Activated T-cell treated with anti-CD3 and anti-CD28 coated beads for 48 hours (primary cell): Measurements from ENCODE around the gene GPS1.

ENCODE experiments used
- DNase-seq: peaks from one replicate; pipeline ENCODE4 v3.0.0-alpha.2; 2020; ENCODE audit warnings: low read depth

Gene GPS1

DNA sequence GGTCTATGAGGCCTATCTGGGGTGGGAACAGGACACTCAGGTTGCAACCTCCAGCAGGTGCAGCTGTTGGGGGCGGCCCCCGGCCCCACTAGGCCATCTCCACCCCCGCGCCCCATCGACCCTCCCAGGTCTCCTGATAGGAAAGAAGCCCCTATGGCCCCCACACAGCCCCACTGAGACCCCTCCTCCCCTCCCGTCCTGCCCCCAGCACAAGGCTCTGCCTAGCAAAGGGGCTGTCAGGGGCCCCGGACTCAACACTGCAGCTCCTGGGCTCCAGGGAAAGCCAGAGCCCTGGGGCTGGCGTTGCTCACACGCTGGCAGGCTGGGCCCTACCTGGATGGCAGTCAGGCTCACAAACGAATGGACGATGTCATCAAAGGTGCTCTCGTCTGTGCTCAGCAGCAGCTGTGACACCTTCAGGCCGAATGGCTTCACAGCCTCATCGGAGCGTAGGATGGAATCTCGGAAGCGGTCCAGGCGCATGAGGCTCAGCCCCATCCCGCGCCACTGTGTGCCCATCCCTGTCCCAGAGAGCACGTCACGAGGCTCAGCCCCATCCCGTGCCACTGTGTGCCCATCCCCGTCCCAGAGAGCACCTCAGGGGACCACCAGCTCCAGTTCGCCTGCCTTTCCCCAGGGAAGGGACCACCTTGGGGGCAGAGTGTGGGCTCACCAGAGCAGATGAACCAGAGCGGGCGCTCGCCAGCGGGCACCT lies 39.0 kb downstream of the GPS1 start:
- DNase-seq: no peak

DNA sequence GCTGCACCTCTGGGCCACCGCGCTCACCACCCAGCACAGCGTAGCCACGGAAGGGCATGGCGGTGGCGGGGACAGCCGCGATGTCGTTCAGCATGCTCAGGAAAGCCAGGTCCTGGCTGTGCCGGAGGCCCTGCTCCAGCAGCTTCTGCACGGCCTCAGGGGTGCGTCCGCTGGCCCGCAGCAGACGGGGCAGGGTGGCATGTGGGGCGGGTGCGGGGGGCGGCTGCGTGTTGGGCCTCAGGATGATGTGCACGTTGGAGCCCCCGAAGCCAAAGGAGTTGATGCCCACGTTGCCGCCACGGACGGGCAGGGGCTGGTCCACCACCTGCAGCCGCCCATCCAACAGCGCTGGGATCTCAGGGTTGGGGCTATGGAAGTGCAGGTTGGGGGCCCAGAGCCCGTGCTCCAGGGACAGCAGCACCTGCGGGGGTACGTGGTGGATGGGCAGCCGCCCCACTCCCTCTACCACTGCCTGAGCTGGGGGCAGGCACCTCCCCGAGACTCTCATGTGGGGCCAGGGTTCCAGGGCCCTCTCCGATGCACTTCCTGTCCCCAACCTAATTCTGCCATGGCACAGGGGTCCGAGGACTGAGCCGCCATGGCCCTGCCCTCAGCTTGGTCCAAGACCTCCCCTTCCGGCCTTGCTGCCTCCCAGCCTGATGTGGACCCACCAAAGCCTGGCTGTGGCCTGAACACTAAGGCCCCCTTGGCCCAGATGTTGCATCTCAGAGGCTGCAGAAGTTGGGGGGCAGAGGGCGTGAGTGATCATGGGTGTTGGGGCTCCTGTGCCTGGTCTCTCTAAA lies 39.8 kb downstream of the GPS1 start:
- no peak for DNase-seq

DNA sequence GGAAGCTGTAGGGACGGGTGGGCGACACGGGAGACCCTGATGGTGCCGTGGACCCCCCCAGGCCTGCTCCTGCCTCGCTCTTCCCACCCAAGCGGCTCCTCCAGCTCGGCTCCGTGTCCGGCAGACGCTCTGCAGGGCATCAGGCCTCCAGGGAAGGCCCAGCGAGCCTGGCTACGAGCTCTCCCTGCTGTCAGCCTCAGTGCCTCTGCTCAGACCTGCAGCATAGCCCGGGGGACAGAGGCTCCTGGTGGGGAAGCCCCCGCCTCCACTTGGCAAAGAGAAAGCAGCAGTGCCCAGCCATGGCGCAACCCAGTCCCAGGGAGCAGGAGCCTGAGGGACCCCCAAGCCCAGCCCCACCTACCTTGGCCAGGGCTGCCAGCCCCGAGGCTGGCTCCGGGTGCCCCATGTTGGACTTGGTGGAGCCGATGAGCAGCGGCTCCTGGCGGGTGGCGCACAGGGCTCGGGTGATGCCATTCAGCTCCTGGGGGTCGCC lies 40.4 kb downstream of the GPS1 start:
- no peak for DNase-seq

DNA sequence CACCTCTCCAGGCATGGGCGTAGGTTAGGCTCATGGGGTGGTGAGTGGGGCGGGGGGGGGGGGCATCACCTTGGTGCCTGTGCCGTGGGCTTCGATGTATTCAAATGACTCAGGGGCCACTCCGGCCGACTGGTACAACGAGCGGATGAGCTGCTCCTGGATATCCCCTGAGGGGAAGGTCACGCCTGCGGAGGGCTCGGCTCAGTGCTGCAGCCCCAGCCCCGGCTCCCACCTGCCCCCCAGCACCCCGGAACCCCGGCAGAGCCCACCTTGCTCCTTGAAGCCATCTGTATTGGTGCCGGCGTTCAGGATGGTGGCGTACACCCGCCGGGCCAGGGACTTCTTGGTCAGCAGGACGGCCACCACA lies 40.9 kb downstream of the GPS1 start:
- no peak for DNase-seq

DNA sequence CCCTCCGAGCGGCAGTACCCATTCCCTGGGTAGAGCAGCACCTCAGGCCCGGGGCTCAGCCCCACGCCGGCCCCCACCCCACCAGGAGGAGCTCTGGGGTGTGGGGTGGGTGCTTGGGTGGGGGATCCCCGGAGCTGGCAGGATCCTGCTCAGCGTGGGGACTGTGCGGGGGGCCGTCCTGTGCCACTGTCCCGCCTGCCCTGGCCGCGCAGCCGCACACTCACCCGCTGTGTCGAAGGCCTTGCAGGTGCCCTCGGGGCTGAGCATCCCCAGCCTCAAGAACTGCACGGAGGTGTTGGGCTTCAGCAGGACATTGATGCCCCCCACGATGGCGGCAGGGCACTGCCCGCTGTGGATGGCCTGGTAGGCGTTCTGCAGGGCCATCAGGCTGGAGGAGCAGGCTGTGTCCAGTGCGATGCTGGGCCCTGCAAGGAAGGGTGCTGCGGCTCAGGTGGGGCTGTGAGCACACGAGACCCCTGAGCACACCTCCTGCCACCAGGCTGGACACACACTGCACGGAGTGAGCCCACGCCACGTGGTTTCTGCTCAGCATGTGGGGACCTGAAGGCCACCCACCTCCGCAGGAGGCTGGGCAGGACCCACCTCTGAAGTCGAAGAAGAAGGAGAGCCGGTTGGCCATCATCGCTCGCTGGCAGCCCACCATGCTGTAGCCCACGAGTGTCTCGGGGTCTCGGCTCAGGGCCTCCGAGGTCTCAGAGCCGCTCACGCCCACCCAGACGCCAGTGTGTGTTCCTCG lies 41.5 kb downstream of the GPS1 start:
- DNase-seq: no peak

DNA sequence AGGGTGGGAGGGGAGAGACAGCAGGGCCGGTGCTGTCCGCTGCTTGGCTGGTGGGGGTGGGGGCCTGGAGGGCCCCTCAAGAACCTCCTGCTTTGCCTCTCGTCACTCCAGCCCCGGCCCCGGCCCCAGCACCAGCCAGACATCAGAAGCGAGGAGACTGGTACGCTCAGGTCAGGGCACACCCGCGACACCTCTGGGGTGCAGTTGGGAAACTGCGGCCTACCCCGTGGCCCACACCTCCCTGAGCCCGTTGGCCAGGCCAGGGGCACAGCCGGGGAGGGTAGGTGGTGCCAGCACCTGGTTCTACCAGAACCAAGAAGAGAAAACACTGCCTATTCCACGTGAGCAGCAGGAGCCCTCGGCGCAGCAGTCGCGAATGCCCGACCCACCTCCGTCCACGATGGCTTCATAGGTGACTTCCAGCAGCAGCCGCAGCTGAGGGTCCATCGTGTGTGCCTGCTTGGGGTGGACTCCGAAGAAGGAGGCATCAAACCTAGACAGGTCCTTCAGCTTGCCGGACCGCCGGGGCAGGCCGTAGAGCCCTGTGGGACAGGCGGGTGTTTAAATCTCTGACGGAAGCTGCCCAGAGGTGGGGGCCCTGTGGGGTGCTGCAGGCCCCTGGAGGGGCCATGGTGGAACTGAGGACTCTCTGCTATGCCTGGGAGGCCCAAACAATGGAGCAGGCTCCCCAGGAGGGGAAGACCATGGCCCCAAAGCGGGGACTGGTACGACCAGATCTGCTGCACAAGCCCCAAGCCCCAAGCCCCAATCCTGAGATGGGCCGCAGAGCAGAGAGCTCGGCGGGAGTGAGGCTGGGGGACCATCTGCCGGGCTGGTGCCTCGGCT lies 43.5 kb downstream of the GPS1 start:
- no peak for DNase-seq

DNA sequence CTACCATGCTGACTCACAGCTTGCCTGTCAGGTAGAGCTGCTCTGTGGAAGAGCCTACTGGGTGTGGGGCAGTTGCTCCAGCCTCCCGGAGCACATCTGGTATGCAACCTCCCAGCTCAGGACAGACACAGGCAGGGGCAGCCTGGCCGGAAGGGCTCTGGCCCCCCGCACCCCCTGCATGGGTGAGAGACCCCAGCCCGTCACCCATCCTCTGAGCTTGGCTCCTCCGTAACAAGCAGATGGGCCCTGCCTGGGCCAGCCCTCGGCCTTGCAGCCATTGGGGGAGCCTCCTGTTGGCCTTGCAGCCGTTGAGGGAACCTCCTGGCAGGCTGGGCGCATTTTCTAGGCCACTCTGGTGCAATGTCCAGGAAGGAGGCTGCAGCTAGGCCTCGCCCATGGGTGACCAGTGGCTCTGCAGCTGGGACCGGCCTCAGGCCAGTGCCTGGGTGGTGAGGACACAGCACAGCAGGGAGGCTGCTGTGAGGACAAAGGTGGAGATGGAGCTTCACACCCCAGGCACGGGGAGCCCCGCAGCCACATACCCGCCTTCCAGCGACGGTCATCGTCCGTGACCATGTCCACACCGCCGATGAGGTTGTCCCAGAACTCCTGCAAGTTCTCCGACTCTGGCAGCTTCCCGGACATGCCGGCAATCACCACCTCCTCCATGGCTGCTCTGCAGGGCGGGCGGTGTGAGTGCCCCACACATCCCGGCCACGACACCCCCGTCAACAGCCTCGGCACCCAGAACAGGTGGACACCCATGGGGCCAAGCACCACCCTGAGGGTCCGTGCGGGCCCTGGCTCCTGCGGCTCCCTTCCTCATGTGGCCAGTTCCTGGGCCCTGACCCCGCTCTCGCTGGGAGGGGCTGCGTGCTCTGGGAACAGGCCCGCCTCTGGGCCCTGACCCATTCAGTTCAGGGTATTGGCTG lies 44.3 kb downstream of the GPS1 start:
- no peak for DNase-seq

DNA sequence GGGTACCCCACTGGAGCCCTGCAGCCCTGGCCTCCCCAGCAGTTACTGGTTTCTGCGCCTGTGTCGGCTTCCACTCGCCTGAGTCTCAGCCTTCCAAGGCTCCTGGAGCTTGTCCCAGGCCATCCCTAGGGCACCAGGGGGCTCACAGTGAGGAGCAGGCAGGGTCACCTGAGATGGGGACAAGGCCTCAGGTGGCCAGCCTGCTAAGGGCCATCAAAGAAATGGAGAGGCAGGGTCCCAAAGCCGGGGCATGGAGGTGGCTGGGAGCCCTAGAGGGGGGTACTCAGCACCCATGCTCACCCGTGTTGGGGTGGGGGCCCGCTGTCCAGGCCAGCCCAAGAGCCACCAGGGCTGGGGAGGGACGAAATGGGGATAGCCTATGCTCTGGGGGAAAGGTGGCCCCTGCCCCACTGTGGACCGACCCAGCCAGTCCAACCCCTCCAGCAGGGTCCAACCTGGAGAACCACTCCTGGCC lies 45.0 kb downstream of the GPS1 start:
- DNase-seq: no peak

DNA sequence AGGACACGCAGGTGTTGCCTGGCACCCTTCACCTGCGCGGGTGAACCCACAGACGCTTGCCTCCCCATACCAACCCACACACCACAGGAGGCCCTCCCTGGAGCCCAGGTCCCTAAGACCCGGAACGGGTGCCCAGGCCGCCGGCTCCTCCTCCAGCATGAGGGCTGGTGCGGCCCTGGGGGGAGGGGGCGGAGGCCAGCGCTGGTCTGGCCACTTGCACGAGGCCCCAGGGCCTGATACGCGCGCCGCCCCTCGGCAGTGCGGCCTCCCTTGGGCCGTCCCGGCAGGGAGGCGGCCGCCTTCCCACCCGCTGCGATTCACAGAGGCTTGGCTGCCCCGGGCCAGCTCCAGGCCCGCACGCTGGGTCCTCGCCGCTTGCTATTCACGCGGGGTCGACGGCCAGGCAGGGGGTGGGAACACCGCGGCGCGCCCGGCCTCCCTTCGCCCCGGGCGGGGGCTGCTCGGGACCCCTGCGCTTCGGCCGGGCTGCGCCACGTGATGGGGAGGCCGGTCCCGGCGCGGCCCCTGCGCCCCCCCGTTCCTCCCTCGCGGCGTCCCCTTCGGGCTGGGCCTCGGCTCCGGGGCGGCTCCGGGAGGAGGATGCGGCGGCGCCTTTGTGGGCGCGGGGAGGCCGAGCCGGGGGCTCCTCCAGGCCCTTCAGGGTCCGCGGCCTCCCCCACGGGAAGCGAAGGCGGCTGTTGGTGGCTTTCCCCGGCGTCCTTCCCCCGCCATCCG lies 45.7 kb downstream of the GPS1 start:
- DNase-seq: peak; percentile 25

DNA sequence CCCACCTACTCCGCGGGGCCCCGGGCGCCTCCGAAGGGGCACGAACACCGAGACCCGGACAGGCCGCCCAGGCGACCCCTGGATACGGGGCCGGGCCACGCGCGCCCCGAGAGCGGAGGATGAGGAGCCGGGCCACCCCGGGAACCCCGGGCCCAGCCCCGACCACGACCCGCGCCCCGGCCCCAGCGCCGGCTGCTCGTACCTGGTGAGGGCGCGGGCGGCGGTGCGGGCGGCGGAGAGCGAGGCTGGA lies 46.1 kb downstream of the GPS1 start:
- no peak for DNase-seq

DNA sequence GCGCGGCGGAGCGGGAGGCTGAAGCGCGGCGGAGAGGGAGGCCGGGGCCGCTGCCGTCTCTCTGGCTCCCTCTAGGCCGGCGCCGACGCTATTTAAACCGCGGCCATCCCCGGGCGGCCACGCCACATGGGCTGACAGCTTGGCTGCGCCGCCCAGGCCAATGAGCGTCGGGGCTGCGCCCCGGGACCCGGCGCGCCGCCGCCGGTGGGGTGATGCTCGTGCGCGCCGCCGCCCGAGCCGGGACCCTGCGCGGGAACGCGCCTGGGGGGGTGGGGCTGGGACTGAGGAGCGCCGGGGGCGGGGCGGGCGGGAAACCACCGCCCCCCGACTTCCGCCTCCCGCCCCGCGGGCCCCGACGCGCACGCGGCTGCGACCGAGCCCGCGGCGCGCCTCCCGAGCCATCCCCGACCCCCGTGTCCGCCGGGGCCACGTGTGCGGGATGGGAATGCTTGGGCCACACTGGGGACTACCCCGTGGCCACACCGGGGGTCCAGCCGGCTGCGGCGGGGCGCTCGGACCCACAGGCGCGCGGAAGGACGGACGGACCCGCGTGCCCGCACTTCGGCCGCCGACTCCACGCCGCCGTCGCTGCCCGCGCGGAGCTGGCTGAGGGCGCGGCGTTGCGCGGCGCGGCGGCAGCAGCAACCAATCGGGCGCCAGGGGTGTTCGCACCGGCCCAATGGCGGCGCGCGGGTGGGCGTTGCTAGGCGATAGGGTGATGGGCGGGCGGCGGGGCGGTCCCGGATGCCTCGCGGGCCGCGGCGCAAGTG lies 46.7 kb downstream of the GPS1 start, which contains the start of gene FASN:
Gene FASN, minus strand, starts transcription at position 68 of the 770 bp plus-strand sequence. CDS start 1,791 bp downstream, outside the sequence.
- peak; percentile 97 for DNase-seq

DNA sequence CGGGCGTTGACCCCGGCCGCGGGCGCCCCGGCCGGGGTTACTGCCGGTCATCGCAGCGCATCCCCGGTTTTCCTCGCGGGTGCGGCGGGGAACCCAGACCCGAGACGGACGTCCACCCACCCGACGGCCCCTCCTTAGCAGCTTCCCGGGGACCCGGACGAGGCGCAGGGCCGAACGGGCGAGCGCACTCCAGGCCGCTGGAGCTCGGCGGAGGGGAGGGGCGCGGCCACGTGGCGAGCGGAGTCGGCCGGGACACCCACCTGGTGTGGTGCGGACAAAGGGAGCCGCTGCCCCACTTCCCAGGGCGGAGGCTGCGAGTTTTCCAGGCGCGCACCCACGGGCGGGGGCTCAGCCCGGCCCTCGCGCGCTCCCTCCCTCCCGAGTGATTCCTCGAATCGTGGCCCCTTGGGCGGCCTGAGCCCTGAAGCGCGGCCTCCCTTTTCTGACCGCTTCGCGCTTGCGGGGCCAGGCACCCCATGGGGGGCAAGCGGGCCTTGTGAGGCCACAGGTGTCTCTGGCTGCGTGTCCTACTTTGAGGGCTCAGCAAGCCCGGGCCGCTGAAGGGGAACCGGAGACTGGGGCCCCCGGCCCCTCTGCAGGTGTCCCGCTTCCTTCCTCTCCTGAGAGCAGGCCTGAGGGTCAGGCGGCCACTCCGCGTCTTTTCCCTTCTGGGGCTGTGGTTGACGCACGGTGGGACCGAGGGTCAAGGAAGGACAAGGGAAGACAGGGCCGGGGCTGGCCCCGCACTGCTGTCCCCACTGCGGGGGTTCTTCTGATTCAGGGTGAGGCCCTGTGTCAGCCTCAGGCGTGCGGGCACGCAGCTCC lies 47.5 kb downstream of the GPS1 start:
- peak; percentile 22 for DNase-seq

DNA sequence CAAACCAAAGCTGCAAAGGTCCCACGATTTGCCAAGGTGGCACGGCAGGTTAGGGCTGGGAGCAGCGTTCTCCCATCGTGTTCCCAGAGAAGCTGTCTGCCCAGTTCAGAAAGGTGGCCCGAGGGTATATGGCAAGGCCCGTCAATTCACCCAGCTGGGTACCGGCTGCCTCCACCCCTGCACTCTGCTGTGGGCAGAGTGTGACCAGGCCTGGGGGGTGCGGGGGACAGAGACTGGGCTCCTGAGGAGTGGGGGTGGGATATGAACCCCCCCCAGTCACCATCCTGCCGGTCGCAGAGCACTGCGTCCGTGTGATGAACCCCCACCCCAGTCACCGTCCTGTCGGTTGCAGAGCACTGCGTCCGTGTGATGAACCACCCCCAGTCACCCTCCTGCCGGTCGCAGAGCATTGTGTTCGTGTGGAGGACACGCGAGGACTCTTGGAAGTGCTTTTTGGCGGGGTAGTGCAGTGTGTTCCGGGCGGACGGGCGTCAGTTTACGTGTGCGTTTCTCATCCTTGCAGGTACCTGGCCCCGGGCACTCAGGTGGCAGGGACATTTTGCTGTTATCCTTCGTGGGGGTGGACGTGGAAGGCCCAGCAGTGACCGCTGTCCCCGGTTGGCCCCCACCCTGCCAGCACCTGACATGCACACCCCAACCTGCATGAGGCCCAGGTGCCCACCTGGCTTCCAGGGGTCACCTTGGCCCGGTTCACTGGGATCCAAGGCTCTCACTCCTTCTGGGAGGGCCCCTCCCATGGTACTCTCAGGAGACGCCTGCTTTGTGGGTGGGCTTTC lies 49.0 kb downstream of the GPS1 start:
- DNase-seq: no peak

DNA sequence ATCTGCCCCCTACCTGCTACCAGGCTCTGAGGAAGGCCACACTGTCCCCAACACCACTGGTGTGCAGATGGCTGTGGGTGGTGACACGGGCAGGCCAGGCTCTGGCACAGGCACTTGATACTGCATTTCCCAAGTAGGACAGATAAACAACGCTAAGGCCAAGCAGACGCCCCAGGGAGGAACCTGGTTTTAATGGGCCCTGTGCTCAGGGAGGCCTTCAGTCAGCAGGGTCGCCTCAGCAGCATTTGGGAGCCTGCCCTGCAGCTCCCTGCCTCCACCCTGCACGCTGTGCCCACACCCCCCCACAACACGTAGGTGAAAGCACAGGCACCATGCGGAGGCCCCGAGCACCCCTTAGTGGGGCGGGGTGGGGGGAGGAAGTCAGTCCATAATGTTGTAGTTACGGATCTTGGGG lies 49.6 kb downstream of the GPS1 start:
- DNase-seq: no peak

DNA sequence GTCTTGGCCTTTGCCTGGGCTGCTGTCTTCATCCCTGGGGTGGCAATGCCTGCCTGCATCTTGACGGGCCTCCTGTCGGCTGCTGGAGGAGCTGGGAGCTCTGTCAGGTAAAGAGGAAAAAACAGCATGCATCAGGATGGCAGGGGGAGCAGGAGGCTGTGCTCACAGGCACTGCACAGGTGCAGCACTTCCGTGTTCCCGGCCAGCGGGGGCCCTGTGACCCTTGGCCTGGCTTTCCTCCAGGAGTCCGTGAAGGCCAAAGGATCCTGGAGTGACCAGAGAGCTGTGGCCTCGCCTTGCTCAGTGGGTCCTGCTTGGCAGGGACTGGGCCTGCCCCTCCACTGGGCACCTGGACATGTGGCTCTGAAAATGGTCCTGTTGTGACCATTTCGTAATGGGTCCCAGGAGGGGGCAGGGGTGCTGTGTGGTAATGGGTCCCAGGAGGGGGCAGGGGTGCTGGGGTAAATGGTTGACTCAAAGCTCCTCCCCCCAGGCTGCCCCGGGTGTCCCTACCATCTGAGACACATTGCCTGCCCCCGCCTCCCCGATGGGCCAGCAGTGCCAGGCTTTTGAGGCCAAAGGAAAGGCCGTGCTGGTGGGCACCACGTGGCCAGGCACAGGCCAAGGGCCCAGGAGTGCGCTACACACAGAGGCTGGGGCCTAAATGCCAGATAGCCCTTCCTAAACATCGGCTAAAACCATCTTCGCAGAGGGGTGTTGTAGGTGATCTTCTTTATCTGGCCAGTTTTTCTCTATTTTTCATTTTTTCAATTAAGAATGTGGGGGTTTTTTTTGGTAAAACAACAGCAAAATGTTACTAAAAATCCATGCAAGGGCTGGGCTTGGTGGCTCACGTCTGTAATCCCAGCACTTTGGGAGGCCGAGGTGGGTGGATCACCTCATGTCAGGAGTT lies 50.3 kb downstream of the GPS1 start:
- no peak for DNase-seq
